Trophoblast cell (in vitro differentiated cells and primary cell): ENCODE measurements around the gene PTH2.

ENCODE experiments used
- DNase-seq, 2 donors: peaks; one replicate each; pipeline ENCODE4 v3.0.0-alpha.2; 2016
- H2AFZ ChIP-seq: 2 replicates; pipeline ENCODE4 v1.6.1; 2013; ENCODE audit warnings: low read length, moderate library complexity, mild to moderate bottlenecking; ENCODE audit not compliant: insufficient read depth, poor library complexity
- H2AK5ac ChIP-seq: 2 replicates; pipeline ENCODE4 v1.6.1; 2013; ENCODE audit warnings: mild to moderate bottlenecking, low read length
- H2BK120ac ChIP-seq: 2 replicates; pipeline ENCODE4 v1.6.1; 2013; ENCODE audit warnings: low read length, mild to moderate bottlenecking, moderate library complexity; ENCODE audit not compliant: insufficient read depth, poor library complexity
- H2BK12ac ChIP-seq: 2 replicates; pipeline ENCODE4 v1.6.1; 2013; ENCODE audit warnings: mild to moderate bottlenecking, low read length, moderate library complexity
- H2BK5ac ChIP-seq: 2 replicates; pipeline ENCODE4 v1.6.1; 2013; ENCODE audit warnings: low read length, low read depth, moderate library complexity, mild to moderate bottlenecking; ENCODE audit not compliant: poor library complexity
- H3K14ac ChIP-seq: 2 replicates; pipeline ENCODE4 v1.6.1; 2013; ENCODE audit warnings: mild to moderate bottlenecking, low read length
- H3K18ac ChIP-seq: 2 replicates; pipeline ENCODE4 v1.6.1; 2013; ENCODE audit warnings: mild to moderate bottlenecking, low read length
- H3K23ac ChIP-seq: 2 replicates; pipeline ENCODE4 v1.6.1; 2013; ENCODE audit warnings: low read length
- H3K27ac ChIP-seq: 2 replicates; pipeline ENCODE4 v1.5.1; 2013; ENCODE audit warnings: low read depth, mild to moderate bottlenecking, inconsistent platforms, low read length, moderate library complexity
- H3K27me3 ChIP-seq: 2 replicates; pipeline ENCODE4 v1.6.1; 2013; ENCODE audit warnings: inconsistent platforms, mild to moderate bottlenecking, low read length, moderate library complexity; ENCODE audit not compliant: insufficient read depth
- H3K36me3 ChIP-seq, 2 experiments: 1 replicate in 1 of 2; 2 replicates in 1 of 2; pipeline ENCODE4 v1.6.1; 2013; ENCODE audit warnings: low read length in 2 of 2, mild to moderate bottlenecking in 2 of 2, moderate library complexity in 1 of 2; ENCODE audit not compliant: insufficient read depth in 2 of 2, control insufficient read depth in 1 of 2
- H3K4ac ChIP-seq: 2 replicates; pipeline ENCODE4 v1.6.1; 2013; ENCODE audit warnings: low read depth, mild to moderate bottlenecking, low read length, moderate library complexity
- H3K4me1 ChIP-seq, 2 experiments: 1 replicate in 1 of 2; 2 replicates in 1 of 2; pipeline ENCODE4 v1.6.1; 2013; ENCODE audit warnings: low read length in 2 of 2, mild to moderate bottlenecking in 2 of 2, moderate library complexity in 1 of 2; ENCODE audit not compliant: insufficient read depth in 2 of 2, control insufficient read depth in 1 of 2
- H3K4me2 ChIP-seq: 2 replicates; pipeline ENCODE4 v1.6.1; 2013; ENCODE audit warnings: inconsistent platforms, mild to moderate bottlenecking, low read length, moderate library complexity
- H3K4me3 ChIP-seq: 2 replicates; pipeline ENCODE4 v1.5.1; 2013; ENCODE audit warnings: mild to moderate bottlenecking, low read depth, low read length, inconsistent platforms
- H3K79me1 ChIP-seq: one replicate; pipeline ENCODE4 v1.6.1; 2013; ENCODE audit warnings: low read length
- H3K79me2 ChIP-seq: 2 replicates; pipeline ENCODE4 v1.6.1; 2013; ENCODE audit warnings: low read length, mild to moderate bottlenecking; ENCODE audit not compliant: control insufficient read depth, insufficient read depth, poor library complexity
- H3K9ac ChIP-seq: 2 replicates; pipeline ENCODE4 v1.6.1; 2013; ENCODE audit warnings: mild to moderate bottlenecking, low read length
- H3K9me3 ChIP-seq: 2 replicates; pipeline ENCODE4 v1.6.1; 2013; ENCODE audit warnings: low read depth, mild to moderate bottlenecking, control low read depth, inconsistent platforms, low read length; ENCODE audit not compliant: insufficient read depth
- H4K12ac ChIP-seq: 2 replicates; pipeline ENCODE4 v1.6.1; 2013; ENCODE audit warnings: low read depth, mild to moderate bottlenecking, low read length, moderate library complexity
- H4K8ac ChIP-seq: 2 replicates; pipeline ENCODE4 v1.6.1; 2013; ENCODE audit warnings: low read depth, mild to moderate bottlenecking, low read length, moderate library complexity
- H4K91ac ChIP-seq: one replicate; pipeline ENCODE4 v1.6.1; 2013; ENCODE audit warnings: low read depth, mild to moderate bottlenecking, low read length, moderate library complexity
- WGBS: extraction: QIAGEN DNeasy Blood & Tissue Kit; methylation state at CpG from one replicate; pipeline ENCODE4 v1.1.7; 2013; ENCODE audit warnings: missing lambda C conversion rate; ENCODE audit not compliant: insufficient read length, insufficient coverage; ENCODE audit errors: extremely low coverage; 5-methylcytosine and 5-hydroxymethylcytosine counted together

Gene PTH2

GRCh38 chr19:49393881-49394280, 29.4 kb downstream of the PTH2 start:
- H3K79me1 ChIP-seq, result no peaks in the 10 kb centered on the region
- no peak overlapping the region for H3K4ac ChIP-seq
- H3K27me3 ChIP-seq, result no peaks in the 10 kb centered on the region
- H3K9me3 ChIP-seq, result no peaks in the 10 kb centered on the region
- H2BK120ac ChIP-seq, result no peak overlapping the region
- no peak overlapping the region for H3K9ac ChIP-seq
- no peak overlapping the region for H3K14ac ChIP-seq
- no peak overlapping the region for H3K4me3 ChIP-seq
- DNase-seq, result no peak
- no peak overlapping the region for H2AK5ac ChIP-seq
- no peak overlapping the region for H2BK12ac ChIP-seq
- H3K4me1 ChIP-seq, result no peaks in the 10 kb centered on the region
- no peak overlapping the region for H3K18ac ChIP-seq
- H3K36me3 ChIP-seq, result no peaks in the 10 kb centered on the region
- no peak overlapping the region for H2BK5ac ChIP-seq
- no peaks in the 10 kb centered on the region for H3K79me2 ChIP-seq
- H4K12ac ChIP-seq, result no peak overlapping the region
- no peak overlapping the region for H4K91ac ChIP-seq
- H3K4me2 ChIP-seq, result no peak overlapping the region
- no peak overlapping the region for H2AFZ ChIP-seq
- no peak overlapping the region for H4K8ac ChIP-seq
- H3K23ac ChIP-seq, result no peak overlapping the region
- WGBS, result no CpG with 5 or more reads among the region's 5 CpGs
- H3K27ac ChIP-seq, result no peak overlapping the region

- H3K9ac ChIP-seq, result no peak overlapping the region
- no peaks in the 10 kb centered on the region for H3K9me3 ChIP-seq
- no peak overlapping the region for H4K8ac ChIP-seq
- H2AK5ac ChIP-seq, result no peak overlapping the region
- H4K91ac ChIP-seq, result no peak overlapping the region
- H3K4me1 ChIP-seq, result no peaks in the 10 kb centered on the region
- H3K18ac ChIP-seq, result no peak overlapping the region
- H2BK120ac ChIP-seq, result no peak overlapping the region
- H3K4ac ChIP-seq, result no peak overlapping the region
- H3K27ac ChIP-seq, result no peak overlapping the region
- no peak overlapping the region for H3K4me3 ChIP-seq
- no peaks in the 10 kb centered on the region for H3K79me2 ChIP-seq
- no peaks in the 10 kb centered on the region for H3K36me3 ChIP-seq
- H3K23ac ChIP-seq, result no peak overlapping the region
- no peak overlapping the region for H3K4me2 ChIP-seq
- DNase-seq, result peak; percentile 73 to 83
- no peaks in the 10 kb centered on the region for H3K27me3 ChIP-seq
- WGBS, result no CpG with 5 or more reads among the region's 14 CpGs
- H2AFZ ChIP-seq, result no peak overlapping the region
- H2BK12ac ChIP-seq, result no peak overlapping the region
- H3K79me1 ChIP-seq, result no peaks in the 10 kb centered on the region
- no peak overlapping the region for H2BK5ac ChIP-seq
- no peak overlapping the region for H4K12ac ChIP-seq
- H3K14ac ChIP-seq, result no peak overlapping the region
Measured at GRCh38 chr19:49391581-49392399, 31.5 kb downstream of the PTH2 start.

GRCh38 chr19:49390929-49391359, 32.3 kb downstream of the PTH2 start:
- H3K9ac ChIP-seq, result no peak overlapping the region
- H2BK120ac ChIP-seq, result no peak overlapping the region
- no CpG with 5 or more reads among the region's 9 CpGs for WGBS
- H3K14ac ChIP-seq, result no peak overlapping the region
- no peak for DNase-seq
- no peaks in the 10 kb centered on the region for H3K79me1 ChIP-seq
- H3K4ac ChIP-seq, result no peak overlapping the region
- no peak overlapping the region for H2AFZ ChIP-seq
- H3K4me2 ChIP-seq, result no peak overlapping the region
- no peak overlapping the region for H3K18ac ChIP-seq
- H3K9me3 ChIP-seq, result no peaks in the 10 kb centered on the region
- no peaks in the 10 kb centered on the region for H3K4me1 ChIP-seq
- no peak overlapping the region for H2BK5ac ChIP-seq
- H3K27me3 ChIP-seq, result no peaks in the 10 kb centered on the region
- no peaks in the 10 kb centered on the region for H3K79me2 ChIP-seq
- H3K23ac ChIP-seq, result no peak overlapping the region
- no peak overlapping the region for H2AK5ac ChIP-seq
- no peaks in the 10 kb centered on the region for H3K36me3 ChIP-seq
- H3K27ac ChIP-seq, result no peak overlapping the region
- no peak overlapping the region for H3K4me3 ChIP-seq
- H4K8ac ChIP-seq, result no peak overlapping the region
- no peak overlapping the region for H4K91ac ChIP-seq
- H4K12ac ChIP-seq, result no peak overlapping the region
- H2BK12ac ChIP-seq, result no peak overlapping the region

DNA sequence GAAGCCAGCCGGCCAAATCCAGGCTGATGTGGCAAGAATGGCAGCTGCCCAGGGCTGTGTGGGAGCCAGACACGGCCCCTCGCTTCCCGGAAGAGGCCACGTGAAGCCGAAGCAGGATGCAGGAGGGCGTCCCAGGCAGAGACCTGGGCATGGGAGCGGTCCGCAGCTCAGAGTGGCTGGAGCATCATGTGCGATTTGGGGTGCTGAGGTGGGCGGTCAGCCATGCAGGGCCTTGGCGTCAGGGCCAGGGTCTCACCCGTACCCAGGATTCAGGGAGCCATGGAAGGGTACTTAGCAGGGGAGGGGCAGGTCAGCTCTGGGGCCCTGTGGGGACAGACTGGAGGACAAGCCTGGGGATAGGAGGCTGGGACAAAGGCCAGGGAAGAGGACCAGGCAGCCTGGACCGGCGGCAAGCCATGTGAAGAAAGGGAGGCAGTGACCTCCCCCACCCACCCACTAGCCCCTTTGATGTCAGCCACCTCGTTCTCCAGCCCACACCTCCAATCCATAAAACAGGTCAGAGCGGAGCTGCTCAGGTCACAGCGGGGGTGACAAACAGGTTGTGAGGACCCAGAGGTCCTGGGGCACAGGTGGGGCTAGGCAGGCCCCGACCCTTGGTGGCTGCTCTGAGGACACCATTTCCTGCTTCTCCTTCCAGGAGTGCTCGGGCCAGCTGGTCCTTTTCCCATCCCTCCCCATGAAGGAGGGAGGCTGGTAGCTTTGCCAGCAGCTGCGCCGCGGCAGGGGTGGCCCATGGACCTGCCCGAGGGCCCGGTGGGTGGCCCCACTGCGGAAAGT, 32.9 kb downstream of the PTH2 start:
- no peaks in the 10 kb centered on the region for H3K79me2 ChIP-seq
- H4K12ac ChIP-seq, result no peak overlapping the region
- no peaks in the 10 kb centered on the region for H3K36me3 ChIP-seq
- H4K91ac ChIP-seq, result no peak overlapping the region
- no peak overlapping the region for H2AK5ac ChIP-seq
- H3K14ac ChIP-seq, result no peak overlapping the region
- H3K9ac ChIP-seq, result no peak overlapping the region
- no peaks in the 10 kb centered on the region for H3K9me3 ChIP-seq
- no peak for DNase-seq
- H2BK12ac ChIP-seq, result no peak overlapping the region
- no peaks in the 10 kb centered on the region for H3K27me3 ChIP-seq
- H3K18ac ChIP-seq, result no peak overlapping the region
- no peak overlapping the region for H2BK5ac ChIP-seq
- H3K79me1 ChIP-seq, result no peaks in the 10 kb centered on the region
- H2AFZ ChIP-seq, result no peak overlapping the region
- H3K27ac ChIP-seq, result no peak overlapping the region
- H4K8ac ChIP-seq, result no peak overlapping the region
- no CpG with 5 or more reads among the region's 26 CpGs for WGBS
- H2BK120ac ChIP-seq, result no peak overlapping the region
- no peak overlapping the region for H3K4ac ChIP-seq
- H3K4me2 ChIP-seq, result no peak overlapping the region
- H3K4me1 ChIP-seq, result no peaks in the 10 kb centered on the region
- no peak overlapping the region for H3K23ac ChIP-seq
- no peak overlapping the region for H3K4me3 ChIP-seq
